Colon (tissue), 2 donors: ENCODE data around the gene MAGEA12.
"Not testable (repeated sequence)": the region's sequence is repeated elsewhere in the genome, so short reads cannot be mapped to it uniquely, and the experiment has no call there.

Experiments
- FAIRE-seq: peaks from 2 replicates; lab custom pipeline; 2012; peaks lifted over from hg19 to GRCh38; lab: Jason Lieb, UNC
- donor health status: control.
- donor health status: control.

MAGEA12 gene, protein sequence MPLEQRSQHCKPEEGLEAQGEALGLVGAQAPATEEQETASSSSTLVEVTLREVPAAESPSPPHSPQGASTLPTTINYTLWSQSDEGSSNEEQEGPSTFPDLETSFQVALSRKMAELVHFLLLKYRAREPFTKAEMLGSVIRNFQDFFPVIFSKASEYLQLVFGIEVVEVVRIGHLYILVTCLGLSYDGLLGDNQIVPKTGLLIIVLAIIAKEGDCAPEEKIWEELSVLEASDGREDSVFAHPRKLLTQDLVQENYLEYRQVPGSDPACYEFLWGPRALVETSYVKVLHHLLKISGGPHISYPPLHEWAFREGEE

GRCh38 chrX:152733261-152733975 is at the start of gene MAGEA12, which contains the start of gene CSAG1:
TSS of gene MAGEA12 (plus strand) at chrX:152733757. CDS start at chrX:152736162, 2,405 bp downstream.
TSS of gene CSAG1 (minus strand) at chrX:152733721. CDS start at chrX:152732460, 1,261 bp downstream.
- FAIRE-seq: no peak

- FAIRE-seq: not testable (repeated sequence)
Measured at GRCh38 chrX:152697952-152698931, 35.3 kb upstream of the MAGEA12 start, which contains the start of gene MAGEA3. TSS of gene MAGEA3 (plus strand) at chrX:152698794. CDS start at chrX:152700833, 2,039 bp downstream.

GRCh38 chrX:152700390-152700789 is 33.2 kb upstream of the MAGEA12 start:
- not testable (repeated sequence) for FAIRE-seq

- not testable (repeated sequence) for FAIRE-seq
Measured at GRCh38 chrX:152706500-152706899, 27.1 kb upstream of the MAGEA12 start.

DNA sequence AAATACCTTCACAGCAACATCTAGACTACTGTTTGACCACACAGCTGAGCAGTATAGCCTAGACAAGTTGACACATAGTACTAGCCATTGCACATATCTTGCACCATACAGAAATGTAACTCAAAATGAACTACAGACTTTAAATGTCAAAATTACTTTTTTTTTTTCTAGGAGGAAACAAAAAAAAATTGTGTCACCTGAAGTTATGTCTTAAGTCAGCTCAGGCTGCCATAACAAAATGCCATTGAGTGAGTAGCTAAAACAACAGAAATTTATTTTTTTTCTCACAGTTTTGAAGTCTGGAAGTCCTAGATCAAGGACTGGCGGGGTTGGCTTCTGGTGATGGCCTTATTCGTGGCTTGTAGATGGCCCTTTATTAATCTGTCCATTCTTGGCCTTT is 24.4 kb upstream of the MAGEA12 start, which contains the start of gene CSAG2:
CSAG2 (minus strand) TSS at position 101 of the 400 bp plus-strand sequence. CDS start 161 bp downstream, outside the sequence.
- FAIRE-seq: peak; percentile 55

DNA sequence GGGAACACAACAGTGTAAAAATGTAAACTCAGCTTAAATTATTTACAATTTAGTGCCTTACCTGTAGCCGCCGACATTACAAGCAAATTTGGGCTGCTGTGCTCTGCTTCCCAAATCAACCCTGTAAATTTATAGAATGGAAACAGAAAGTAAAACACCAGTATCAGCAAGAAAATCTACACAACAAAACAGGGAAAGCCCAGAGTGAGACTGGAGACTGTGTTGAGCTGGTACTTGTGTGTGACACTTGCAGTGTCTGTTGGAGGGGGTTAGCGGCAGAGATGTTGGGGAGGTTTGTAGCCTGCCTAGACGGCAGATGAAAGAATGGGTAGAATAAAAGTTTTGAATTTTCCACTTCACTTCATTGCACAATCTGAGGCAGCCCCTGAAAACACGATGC is 20.4 kb upstream of the MAGEA12 start:
- peak; percentile 60 for FAIRE-seq

DNA sequence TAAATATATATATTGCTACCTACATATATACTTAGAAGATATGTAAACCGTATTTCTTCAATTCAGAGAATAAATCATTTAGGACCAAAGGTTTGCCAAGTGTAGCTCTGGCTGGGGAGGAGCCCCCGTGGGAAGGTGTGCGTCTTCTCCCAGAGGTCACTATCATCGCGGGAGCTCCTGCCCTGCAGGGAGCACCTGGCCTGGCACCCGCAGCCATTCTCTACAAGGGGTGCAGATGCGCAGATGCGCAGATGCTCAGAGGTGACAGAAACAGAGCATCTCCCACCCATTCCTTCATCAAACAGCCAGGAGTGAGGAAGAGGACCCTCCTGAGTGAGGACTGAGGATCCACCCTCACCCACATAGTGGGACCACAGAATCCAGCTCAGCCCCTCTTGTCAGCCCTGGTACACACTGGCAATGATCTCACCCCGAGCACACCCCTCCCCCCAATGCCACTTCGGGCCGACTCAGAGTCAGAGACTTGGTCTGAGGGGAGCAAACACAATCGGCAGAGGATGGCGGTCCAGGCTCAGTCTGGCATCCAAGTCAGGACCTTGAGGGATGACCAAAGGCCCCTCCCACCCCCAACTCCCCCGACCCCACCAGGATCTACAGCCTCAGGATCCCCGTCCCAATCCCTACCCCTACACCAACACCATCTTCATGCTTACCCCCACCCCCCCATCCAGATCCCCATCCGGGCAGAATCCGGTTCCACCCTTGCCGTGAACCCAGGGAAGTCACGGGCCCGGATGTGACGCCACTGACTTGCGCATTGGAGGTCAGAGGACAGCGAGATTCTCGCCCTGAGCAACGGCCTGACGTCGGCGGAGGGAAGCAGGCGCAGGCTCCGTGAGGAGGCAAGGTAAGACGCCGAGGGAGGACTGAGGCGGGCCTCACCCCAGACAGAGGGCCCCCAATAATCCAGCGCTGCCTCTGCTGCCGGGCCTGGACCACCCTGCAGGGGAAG is 19.5 kb upstream of the MAGEA12 start, which contains the start of gene MAGEA2B:
MAGEA2B (plus strand) TSS at position 814 of the 973 bp plus-strand sequence. CDS start 2,479 bp downstream, outside the sequence.
- not testable (repeated sequence) for FAIRE-seq

DNA sequence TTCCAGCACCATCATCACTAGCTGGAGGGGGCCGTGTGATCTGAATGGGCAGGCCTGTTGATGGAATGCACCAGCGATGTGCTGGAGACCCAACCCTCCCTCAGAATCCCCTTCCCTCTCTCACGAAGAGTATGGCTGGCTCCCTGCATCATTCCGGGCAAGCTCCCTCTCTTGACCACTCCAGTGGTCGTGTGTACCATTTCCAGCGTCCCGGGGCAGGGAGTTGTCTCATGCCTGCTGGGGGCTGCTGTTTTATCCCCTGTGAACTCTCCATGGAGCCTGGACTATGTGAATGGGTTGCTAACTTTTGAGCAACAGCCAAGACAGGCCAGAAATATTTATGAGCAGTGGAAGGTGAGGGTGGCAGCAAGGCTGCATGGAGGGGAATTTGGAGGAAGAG is 8.1 kb upstream of the MAGEA12 start:
- no peak for FAIRE-seq

DNA sequence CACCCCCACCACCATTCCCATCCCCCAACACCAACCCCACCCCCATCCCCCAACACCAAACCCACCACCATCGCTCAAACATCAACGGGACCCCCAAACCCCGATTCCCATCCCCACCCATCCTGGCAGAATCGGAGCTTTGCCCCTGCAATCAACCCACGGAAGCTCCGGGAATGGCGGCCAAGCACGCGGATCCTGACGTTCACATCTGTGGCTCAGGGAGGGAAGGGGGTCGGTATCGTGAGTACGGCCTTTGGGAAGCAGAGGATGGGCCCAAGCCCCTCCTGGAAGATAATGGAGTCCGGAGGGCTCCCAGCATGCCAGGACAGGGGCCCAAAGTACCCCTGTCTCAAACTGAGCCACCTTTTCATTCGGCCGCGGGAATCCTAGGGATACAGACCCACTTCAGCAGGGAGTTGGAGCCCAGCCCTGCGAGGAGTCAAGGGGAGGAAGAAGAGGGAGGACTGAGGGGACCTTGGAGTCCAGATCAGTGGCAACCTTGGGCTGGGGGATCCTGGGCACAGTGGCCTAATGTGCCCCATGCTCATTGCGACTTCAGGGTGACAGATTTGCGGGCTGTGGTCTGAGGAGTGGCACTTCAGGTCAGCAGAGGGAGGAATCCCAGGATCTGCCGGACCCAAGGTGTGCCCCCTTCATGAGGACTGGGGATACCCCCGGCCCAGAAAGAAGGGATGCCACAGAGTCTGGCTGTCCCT is 744 bp downstream of the MAGEA12 start:
- not testable (repeated sequence) for FAIRE-seq

DNA sequence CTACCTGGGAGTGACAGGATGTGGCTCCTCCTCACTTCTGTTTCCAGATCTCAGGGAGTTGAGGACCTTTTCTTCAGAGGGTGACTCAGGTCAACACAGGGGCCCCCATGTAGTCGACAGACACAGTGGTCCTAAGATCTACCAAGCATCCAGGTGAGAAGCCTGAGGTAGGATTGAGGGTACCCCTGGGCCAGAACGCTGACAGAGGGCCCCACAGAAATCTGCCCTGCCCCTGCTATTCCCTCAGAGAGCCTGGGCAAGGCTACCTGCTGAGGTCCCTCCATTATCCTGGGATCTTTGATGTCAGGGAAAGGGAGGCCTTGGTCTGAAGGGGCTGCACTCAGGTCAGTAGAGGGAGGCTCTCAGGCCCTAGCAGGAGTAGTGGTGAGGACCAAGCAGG is 1.5 kb downstream of the MAGEA12 start:
- FAIRE-seq: no peak

- FAIRE-seq: no peak
Measured at GRCh38 chrX:152735860-152736511, 2.4 kb downstream of the MAGEA12 start.

DNA sequence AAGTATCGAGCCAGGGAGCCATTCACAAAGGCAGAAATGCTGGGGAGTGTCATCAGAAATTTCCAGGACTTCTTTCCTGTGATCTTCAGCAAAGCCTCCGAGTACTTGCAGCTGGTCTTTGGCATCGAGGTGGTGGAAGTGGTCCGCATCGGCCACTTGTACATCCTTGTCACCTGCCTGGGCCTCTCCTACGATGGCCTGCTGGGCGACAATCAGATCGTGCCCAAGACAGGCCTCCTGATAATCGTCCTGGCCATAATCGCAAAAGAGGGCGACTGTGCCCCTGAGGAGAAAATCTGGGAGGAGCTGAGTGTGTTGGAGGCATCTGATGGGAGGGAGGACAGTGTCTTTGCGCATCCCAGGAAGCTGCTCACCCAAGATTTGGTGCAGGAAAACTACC is 3.0 kb downstream of the MAGEA12 start:
- FAIRE-seq: not testable (repeated sequence)

DNA sequence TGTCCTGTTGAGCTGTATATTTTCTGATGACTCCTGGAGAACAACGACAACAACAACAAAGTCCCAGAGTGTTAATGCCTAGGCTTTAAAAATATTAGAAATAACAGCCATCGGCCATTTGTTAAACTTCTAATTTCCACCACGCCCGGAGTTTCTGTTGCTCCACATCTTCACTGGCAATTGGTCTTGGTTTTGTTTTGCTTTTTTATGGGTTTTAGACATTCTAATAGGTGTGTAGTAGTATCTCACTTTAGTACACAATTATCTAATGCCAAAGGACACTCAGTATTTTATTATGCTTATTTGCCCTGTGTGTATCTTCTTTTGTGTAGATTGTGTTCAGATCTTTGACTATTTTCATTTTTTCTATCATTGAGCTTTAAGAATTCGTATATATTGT is 5.0 kb downstream of the MAGEA12 start:
- FAIRE-seq: no peak

DNA sequence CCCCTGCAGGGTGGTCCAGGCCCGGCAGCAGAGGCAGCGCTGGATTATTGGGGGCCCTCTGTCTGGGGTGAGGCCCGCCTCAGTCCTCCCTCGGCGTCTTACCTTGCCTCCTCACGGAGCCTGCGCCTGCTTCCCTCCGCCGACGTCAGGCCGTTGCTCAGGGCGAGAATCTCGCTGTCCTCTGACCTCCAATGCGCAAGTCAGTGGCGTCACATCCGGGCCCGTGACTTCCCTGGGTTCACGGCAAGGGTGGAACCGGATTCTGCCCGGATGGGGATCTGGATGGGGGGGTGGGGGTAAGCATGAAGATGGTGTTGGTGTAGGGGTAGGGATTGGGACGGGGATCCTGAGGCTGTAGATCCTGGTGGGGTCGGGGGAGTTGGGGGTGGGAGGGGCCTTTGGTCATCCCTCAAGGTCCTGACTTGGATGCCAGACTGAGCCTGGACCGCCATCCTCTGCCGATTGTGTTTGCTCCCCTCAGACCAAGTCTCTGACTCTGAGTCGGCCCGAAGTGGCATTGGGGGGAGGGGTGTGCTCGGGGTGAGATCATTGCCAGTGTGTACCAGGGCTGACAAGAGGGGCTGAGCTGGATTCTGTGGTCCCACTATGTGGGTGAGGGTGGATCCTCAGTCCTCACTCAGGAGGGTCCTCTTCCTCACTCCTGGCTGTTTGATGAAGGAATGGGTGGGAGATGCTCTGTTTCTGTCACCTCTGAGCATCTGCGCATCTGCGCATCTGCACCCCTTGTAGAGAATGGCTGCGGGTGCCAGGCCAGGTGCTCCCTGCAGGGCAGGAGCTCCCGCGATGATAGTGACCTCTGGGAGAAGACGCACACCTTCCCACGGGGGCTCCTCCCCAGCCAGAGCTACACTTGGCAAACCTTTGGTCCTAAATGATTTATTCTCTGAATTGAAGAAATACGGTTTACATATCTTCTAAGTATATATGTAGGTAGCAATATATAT is 20.4 kb downstream of the MAGEA12 start, which contains the start of gene MAGEA2:
MAGEA2 (minus strand) TSS at position 157 of the 965 bp plus-strand sequence. CDS start 2,479 bp downstream, outside the sequence.
- FAIRE-seq: not testable (repeated sequence)

DNA sequence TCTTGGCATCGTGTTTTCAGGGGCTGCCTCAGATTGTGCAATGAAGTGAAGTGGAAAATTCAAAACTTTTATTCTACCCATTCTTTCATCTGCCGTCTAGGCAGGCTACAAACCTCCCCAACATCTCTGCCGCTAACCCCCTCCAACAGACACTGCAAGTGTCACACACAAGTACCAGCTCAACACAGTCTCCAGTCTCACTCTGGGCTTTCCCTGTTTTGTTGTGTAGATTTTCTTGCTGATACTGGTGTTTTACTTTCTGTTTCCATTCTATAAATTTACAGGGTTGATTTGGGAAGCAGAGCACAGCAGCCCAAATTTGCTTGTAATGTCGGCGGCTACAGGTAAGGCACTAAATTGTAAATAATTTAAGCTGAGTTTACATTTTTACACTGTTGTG is 21.3 kb downstream of the MAGEA12 start:
- not testable (repeated sequence) for FAIRE-seq

- FAIRE-seq: not testable (repeated sequence)
Measured at GRCh38 chrX:152758918-152759317, 25.4 kb downstream of the MAGEA12 start, which contains the start of gene CSAG3. TSS of gene CSAG3 (plus strand) at chrX:152759218.

DNA sequence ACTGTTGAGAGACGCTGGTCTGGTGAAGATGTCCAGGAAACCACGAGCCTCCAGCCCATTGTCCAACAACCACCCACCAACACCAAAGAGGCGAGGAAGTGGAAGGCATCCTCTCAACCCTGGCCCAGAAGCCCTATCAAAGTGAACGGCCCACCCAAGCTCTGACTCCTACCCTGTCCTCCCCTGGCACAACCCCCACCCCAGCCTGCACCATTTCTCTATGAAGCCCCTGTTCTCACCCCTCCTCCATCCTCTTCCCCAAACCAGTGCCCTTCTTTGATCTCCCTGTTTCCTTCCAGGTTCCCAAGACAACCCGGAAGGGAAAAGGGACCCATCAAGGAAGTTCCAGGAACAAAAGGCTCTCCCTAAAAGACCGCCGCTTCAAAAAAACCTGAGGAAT is 26.0 kb downstream of the MAGEA12 start:
- not testable (repeated sequence) for FAIRE-seq

DNA sequence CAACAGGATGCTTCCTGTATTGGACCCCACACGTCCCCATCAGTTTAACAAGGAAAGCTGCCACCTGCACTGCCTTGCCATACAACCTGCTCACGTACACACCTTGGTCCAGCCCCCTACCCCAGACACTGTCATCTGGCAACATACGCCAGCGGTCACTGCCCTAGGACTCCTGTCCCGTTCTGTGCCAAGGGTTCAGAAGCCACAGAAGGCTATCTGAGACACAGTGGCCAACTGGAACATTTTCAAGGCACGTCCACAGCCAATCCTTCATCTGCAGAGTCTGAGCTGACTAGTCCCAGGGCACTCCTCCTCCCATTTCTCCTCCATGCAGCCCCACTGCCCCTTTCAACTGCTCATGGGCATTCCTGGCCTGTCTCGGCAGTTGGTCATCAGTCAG is 28.0 kb downstream of the MAGEA12 start:
- not testable (repeated sequence) for FAIRE-seq
